Mucosa of rectum (tissue), 2 donors: ENCODE data around the gene GATA2.

Experiments used
- H3K27ac ChIP-seq, 2 donors: one replicate each; pipeline ENCODE4 v1.7.0; 2013; ENCODE audit warnings: inconsistent platforms in 2 of 2, low read depth in 2 of 2, low read length in 2 of 2
- H3K27me3 ChIP-seq, 2 donors: one replicate each; pipeline ENCODE4 v1.7.0; 2013; ENCODE audit warnings: low read length in 2 of 2; ENCODE audit not compliant: control insufficient read depth in 2 of 2, insufficient read depth in 2 of 2
- H3K36me3 ChIP-seq, 2 donors: one replicate each; pipeline ENCODE4 v1.7.0; 2013; ENCODE audit warnings: low read length in 2 of 2; ENCODE audit not compliant: control insufficient read depth in 2 of 2, insufficient read depth in 2 of 2
- H3K4me1 ChIP-seq, 2 donors: one replicate each; pipeline ENCODE4 v1.7.0; 2013; ENCODE audit warnings: low read length in 2 of 2, mild to moderate bottlenecking in 1 of 2; ENCODE audit not compliant: control insufficient read depth in 2 of 2, insufficient read depth in 2 of 2
- H3K4me3 ChIP-seq, 2 donors: one replicate each; pipeline ENCODE4 v1.7.0; 2013; ENCODE audit warnings: low read length in 2 of 2
- H3K9ac ChIP-seq, 2 donors: one replicate each; pipeline ENCODE4 v1.7.0; 2013; ENCODE audit warnings: low read length in 2 of 2, low read depth in 1 of 2, mild to moderate bottlenecking in 1 of 2
- H3K9me3 ChIP-seq, 2 donors: one replicate each; pipeline ENCODE4 v1.7.0; 2013; ENCODE audit warnings: low read length in 2 of 2; ENCODE audit not compliant: control insufficient read depth in 2 of 2
- donor health status: healthy.
- donor health status: Normal muscosa, but diverticular disease.

GATA2 gene

GRCh38 chr3:128430301-128430700, 62.7 kb downstream of the GATA2 start:
- Histone ChIP-seq H3K9ac (no peak overlapping the region), H3K4me1 (peaks cover 0 to 4% of the 10 kb centered on the region in 2 donors), H3K4me3 (no peak overlapping the region), H3K27ac (no peak overlapping the region), H3K27me3 (peaks cover 30 to 38% of the 10 kb centered on the region in 2 donors), H3K36me3 (no peaks in the 10 kb centered on the region), H3K9me3 (no peaks in the 10 kb centered on the region)

DNA sequence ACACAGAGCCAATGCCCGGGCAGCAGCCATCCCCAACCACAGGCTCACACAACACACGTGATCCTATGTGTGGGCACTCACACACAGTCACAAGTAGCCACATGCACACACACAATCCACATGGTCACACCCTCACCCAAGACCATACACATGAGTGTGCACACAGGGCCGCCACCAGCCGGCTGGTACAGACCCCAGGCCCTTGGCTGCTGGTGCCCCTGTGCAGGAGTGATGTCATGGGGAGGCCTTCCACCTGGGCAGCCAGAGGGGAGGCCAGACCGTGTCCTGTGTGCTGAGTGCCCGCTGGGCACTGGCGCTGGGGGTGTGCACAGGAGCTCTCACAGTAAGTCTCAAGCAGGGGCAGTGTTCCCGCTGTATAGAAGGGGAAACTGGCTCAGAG, 63.2 kb downstream of the GATA2 start:
- Histone ChIP-seq H3K27me3 (peaks cover 30 to 38% of the 10 kb centered on the region in 2 donors), H3K4me3 (no peak overlapping the region), H3K9me3 (no peaks in the 10 kb centered on the region), H3K36me3 (no peaks in the 10 kb centered on the region), H3K9ac (no peak overlapping the region), H3K4me1 (peaks cover 0 to 4% of the 10 kb centered on the region in 2 donors), H3K27ac (no peak overlapping the region)
